ENCODE data around the gene CADM3.

CADM3 gene

DNA sequence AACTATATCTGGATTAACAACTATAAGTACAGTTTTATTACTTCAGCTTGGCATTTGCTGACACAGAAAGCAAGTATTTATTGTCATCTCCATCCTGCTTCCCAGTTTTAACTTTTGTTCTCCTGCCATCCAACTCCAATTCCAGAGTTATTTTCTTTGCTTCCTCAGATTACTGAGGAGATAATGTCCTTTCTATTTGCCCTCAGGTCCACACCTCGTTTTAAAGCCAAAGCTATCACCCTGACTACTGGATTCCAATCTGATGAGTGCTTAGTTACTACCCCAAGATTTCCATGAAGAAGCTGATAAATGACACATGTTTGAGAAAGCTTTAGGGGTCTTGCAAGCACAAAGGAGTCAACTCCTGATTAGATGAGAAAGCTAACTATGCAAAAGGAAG lies 58.5 kb downstream of the CADM3 start:
- no peak overlapping the region for H3K4me3 ChIP-seq (ENCODE audit: low read length)
- no peak for TF ChIP-seq ZNF274 (IDR thresholded peaks at IDR 0.05; ENCODE audit: low read depth, low read length)

DNA sequence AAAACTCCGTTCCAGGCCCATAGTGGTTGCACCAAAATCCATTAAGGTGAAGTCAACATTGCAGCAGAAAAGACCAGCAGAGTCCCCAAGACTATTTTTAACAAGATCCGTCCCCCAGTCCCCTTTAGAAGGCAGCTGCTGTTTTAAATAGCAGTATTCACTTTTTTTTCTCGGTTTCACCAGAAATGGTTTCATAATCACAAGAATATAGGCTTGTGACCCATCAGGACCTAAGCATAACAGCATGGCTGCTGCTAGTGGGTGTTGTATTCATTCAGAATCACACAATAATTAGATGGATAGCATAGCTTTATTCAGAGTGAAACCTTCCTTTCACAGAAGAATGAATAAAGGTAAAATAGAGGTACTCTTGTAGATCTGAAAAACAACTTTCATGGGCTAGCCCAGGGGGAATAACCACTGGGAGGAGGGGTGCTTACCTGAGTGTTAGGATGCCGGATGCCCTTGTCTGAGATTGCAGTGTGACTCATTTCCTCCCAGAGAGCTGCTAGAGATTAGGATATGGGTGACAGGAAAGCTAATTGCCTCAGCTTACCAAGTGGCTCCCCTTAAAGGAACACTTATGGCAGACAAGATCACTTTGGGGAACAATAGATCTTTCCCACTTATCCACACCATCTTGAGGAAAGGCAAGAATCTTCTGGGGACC lies 68.3 kb downstream of the CADM3 start:
- peak overlapping the region; percentile 40; the same call in 1 of the 2 replicates for H3K4me3 ChIP-seq (ENCODE audit: low read length)
- no peak for TF ChIP-seq ZNF274 (IDR thresholded peaks at IDR 0.05; ENCODE audit: low read depth, low read length)

DNA sequence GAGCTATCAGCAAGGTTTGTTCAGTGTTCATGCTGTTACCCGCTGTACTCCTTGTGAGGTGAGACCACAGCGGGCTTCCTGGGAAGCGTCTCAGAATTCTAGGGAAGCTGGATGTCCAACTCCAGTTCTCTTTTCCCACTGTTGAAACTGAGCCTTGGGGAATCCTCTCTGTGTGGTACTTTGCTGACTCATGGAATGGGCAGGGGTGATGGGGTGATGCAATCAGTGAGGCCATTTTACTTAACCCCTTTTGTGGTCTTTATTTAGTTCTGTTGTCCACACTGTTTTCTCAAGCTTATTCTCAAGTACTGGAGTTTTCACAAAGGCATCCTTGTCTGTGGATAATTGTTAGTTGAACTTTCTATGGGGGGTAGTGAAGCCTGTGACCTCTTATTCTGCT lies 75.9 kb downstream of the CADM3 start:
- no peak overlapping the region for H3K4me3 ChIP-seq (ENCODE audit: low read length)
- no peak for TF ChIP-seq ZNF274 (IDR thresholded peaks at IDR 0.05; ENCODE audit: low read depth, low read length)

DNA sequence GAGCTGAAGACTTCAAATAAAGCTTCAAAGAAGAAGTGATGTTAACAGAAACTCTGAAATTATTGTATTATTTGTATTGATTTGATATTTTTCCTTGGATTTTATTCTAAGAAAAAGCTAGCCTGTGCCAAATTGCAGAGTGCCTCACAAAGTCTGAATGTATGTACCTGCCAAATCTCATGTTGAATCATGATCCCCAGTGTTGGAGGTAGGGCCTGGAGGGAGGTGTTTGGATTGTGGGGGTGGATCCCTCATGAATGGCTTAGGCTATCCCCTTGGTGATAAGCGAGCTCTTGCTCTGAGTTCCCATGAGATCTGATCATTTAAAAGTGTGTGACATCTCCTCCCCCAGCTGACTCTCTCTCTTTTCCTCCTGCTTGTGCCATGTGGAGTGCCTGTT lies 76.9 kb downstream of the CADM3 start:
- H3K4me3 ChIP-seq (ENCODE audit: low read length), result no peak overlapping the region
- no peak for TF ChIP-seq ZNF274 (IDR thresholded peaks at IDR 0.05; ENCODE audit: low read depth, low read length)

DNA sequence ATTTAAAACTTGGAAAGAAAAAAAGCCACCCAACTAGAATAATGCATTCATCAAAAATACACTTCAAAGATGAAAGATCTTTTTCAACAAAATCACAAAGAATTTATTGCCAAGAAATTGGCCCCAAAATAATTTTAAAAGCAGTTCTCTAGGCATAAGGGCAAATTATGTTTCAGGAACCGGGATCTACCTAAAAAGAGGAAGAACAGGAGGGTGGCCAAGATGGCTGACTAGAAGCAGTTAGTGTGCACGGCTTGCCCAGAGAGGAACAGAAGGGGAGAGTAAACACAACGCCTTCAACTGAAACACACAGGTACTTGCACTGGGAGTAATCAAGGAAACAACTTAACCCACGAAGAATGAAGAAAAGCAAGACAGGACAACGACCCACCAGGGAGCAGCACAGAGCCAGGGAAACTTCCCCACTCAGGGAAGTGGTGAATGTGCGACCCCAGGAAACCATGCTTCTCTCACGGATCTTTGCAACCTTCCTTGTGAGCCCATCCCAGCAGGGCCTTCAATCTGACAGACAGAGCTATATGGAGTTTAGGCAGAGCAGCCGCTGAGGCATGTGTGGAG lies 79.3 kb downstream of the CADM3 start:
- no peak for TF ChIP-seq ZNF274 (IDR thresholded peaks at IDR 0.05; ENCODE audit: low read depth, low read length)
- no peak overlapping the region for H3K4me3 ChIP-seq (ENCODE audit: low read length)
